NCI-H2107 treated with DMSO at 0.1 percent for 48 hours (cell line): ENCODE measurements around the gene HAVCR1.

Source experiments
- DNase-seq: peaks from one replicate; lab custom pipeline; 2025; ENCODE audit not compliant: unreplicated experiment; lab: John Stamatoyannopoulos, UW

HAVCR1 gene

DNA sequence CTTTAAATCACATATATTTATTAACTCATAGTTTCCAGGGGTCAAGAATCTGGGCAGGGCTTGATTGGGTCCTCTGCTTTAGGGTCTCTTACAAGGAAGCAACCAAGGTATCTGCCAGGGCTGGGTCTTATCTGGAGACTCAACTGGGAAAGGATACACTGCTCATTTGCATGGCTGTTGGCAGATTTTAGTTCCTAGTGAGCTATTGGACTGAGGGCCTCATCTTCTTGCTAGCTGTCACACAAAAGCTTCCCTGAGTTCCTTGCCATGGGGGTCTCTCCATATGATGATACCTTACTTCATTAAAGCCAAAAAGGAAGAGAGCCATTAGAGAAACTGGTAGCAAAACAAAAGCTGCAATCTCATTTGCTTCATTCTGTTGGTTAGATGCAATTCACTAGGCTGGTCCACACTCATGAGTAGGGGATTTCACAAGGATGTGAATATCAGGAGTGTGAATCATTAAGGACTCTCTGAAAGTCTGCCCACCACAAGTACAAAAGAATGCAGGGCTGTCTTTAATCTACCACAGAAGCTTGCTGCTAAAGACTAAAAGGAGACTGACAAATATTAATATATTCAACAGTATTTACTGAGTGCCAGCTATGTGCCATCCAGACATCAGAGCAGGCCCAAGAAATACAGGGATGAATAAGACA, 53.9 kb downstream of the HAVCR1 start:
- no peak for DNase-seq

GRCh38 chr5:156991714-156992113, 67.2 kb downstream of the HAVCR1 start:
- DNase-seq = no peak

GRCh38 chr5:156984064-156984463, 74.9 kb downstream of the HAVCR1 start:
- no peak for DNase-seq

- no peak for DNase-seq
Observed at GRCh38 chr5:156981481-156981880, 77.4 kb downstream of the HAVCR1 start.
